Trophoblast cell (in vitro differentiated cells and primary cell): Measurements from ENCODE around the gene FYB1.
A peak's percentile ranks its signal among the peaks of the same experiment; 100 is the strongest.

Source experiments
- DNase-seq, 2 donors: peaks; one replicate each; pipeline ENCODE4 v3.0.0-alpha.2; 2016
- H2AFZ ChIP-seq: 2 replicates; pipeline ENCODE4 v1.6.1; 2013; ENCODE audit warnings: low read length, moderate library complexity, mild to moderate bottlenecking; ENCODE audit not compliant: insufficient read depth, poor library complexity
- H2AK5ac ChIP-seq: 2 replicates; pipeline ENCODE4 v1.6.1; 2013; ENCODE audit warnings: mild to moderate bottlenecking, low read length
- H2BK120ac ChIP-seq: 2 replicates; pipeline ENCODE4 v1.6.1; 2013; ENCODE audit warnings: low read length, mild to moderate bottlenecking, moderate library complexity; ENCODE audit not compliant: insufficient read depth, poor library complexity
- H2BK12ac ChIP-seq: 2 replicates; pipeline ENCODE4 v1.6.1; 2013; ENCODE audit warnings: mild to moderate bottlenecking, low read length, moderate library complexity
- H2BK5ac ChIP-seq: 2 replicates; pipeline ENCODE4 v1.6.1; 2013; ENCODE audit warnings: low read length, low read depth, moderate library complexity, mild to moderate bottlenecking; ENCODE audit not compliant: poor library complexity
- H3K14ac ChIP-seq: 2 replicates; pipeline ENCODE4 v1.6.1; 2013; ENCODE audit warnings: mild to moderate bottlenecking, low read length
- H3K18ac ChIP-seq: 2 replicates; pipeline ENCODE4 v1.6.1; 2013; ENCODE audit warnings: mild to moderate bottlenecking, low read length
- H3K23ac ChIP-seq: 2 replicates; pipeline ENCODE4 v1.6.1; 2013; ENCODE audit warnings: low read length
- H3K27ac ChIP-seq: 2 replicates; pipeline ENCODE4 v1.5.1; 2013; ENCODE audit warnings: low read depth, mild to moderate bottlenecking, inconsistent platforms, low read length, moderate library complexity
- H3K27me3 ChIP-seq: 2 replicates; pipeline ENCODE4 v1.6.1; 2013; ENCODE audit warnings: inconsistent platforms, mild to moderate bottlenecking, low read length, moderate library complexity; ENCODE audit not compliant: insufficient read depth
- H3K36me3 ChIP-seq, 2 experiments: 1 replicate in 1 of 2; 2 replicates in 1 of 2; pipeline ENCODE4 v1.6.1; 2013; ENCODE audit warnings: low read length in 2 of 2, mild to moderate bottlenecking in 2 of 2, moderate library complexity in 1 of 2; ENCODE audit not compliant: insufficient read depth in 2 of 2, control insufficient read depth in 1 of 2
- H3K4ac ChIP-seq: 2 replicates; pipeline ENCODE4 v1.6.1; 2013; ENCODE audit warnings: low read depth, mild to moderate bottlenecking, low read length, moderate library complexity
- H3K4me1 ChIP-seq, 2 experiments: 1 replicate in 1 of 2; 2 replicates in 1 of 2; pipeline ENCODE4 v1.6.1; 2013; ENCODE audit warnings: low read length in 2 of 2, mild to moderate bottlenecking in 2 of 2, moderate library complexity in 1 of 2; ENCODE audit not compliant: insufficient read depth in 2 of 2, control insufficient read depth in 1 of 2
- H3K4me2 ChIP-seq: 2 replicates; pipeline ENCODE4 v1.6.1; 2013; ENCODE audit warnings: inconsistent platforms, mild to moderate bottlenecking, low read length, moderate library complexity
- H3K4me3 ChIP-seq: 2 replicates; pipeline ENCODE4 v1.5.1; 2013; ENCODE audit warnings: mild to moderate bottlenecking, low read depth, low read length, inconsistent platforms
- H3K79me1 ChIP-seq: one replicate; pipeline ENCODE4 v1.6.1; 2013; ENCODE audit warnings: low read length
- H3K79me2 ChIP-seq: 2 replicates; pipeline ENCODE4 v1.6.1; 2013; ENCODE audit warnings: low read length, mild to moderate bottlenecking; ENCODE audit not compliant: control insufficient read depth, insufficient read depth, poor library complexity
- H3K9ac ChIP-seq: 2 replicates; pipeline ENCODE4 v1.6.1; 2013; ENCODE audit warnings: mild to moderate bottlenecking, low read length
- H3K9me3 ChIP-seq: 2 replicates; pipeline ENCODE4 v1.6.1; 2013; ENCODE audit warnings: low read depth, mild to moderate bottlenecking, control low read depth, inconsistent platforms, low read length; ENCODE audit not compliant: insufficient read depth
- H4K12ac ChIP-seq: 2 replicates; pipeline ENCODE4 v1.6.1; 2013; ENCODE audit warnings: low read depth, mild to moderate bottlenecking, low read length, moderate library complexity
- H4K8ac ChIP-seq: 2 replicates; pipeline ENCODE4 v1.6.1; 2013; ENCODE audit warnings: low read depth, mild to moderate bottlenecking, low read length, moderate library complexity
- H4K91ac ChIP-seq: one replicate; pipeline ENCODE4 v1.6.1; 2013; ENCODE audit warnings: low read depth, mild to moderate bottlenecking, low read length, moderate library complexity
- WGBS: extraction: QIAGEN DNeasy Blood & Tissue Kit; methylation state at CpG from one replicate; pipeline ENCODE4 v1.1.7; 2013; ENCODE audit warnings: missing lambda C conversion rate; ENCODE audit not compliant: insufficient read length, insufficient coverage; ENCODE audit errors: extremely low coverage; 5-methylcytosine and 5-hydroxymethylcytosine counted together

FYB1 gene

DNA sequence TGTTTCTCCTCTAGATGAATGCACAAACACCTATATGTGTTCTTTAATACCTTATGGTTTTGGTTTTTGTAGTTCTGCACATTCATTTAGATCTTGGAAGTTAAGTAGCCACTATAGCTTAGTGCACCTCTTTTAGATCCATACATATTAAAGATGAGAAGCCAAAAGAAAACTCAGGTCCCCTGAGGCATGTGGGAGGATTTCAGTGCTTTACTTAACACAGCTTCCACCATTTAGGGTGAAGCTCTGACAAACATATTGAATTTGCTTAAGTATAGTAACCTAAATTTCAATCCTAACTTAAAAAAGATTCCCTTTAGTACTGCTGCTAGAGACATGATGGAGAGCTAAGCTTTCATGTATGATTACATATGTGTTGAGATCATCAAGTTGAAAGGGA lies 119.5 kb downstream of the FYB1 start:
- H3K27me3 ChIP-seq, result no peaks in the 10 kb centered on the region
- no peak overlapping the region for H2AFZ ChIP-seq
- no peak overlapping the region for H2BK5ac ChIP-seq
- H3K79me1 ChIP-seq, result peaks cover 7% of the 10 kb centered on the region
- no peaks in the 10 kb centered on the region for H3K36me3 ChIP-seq
- no peak overlapping the region for H4K91ac ChIP-seq
- no peak overlapping the region for H3K4ac ChIP-seq
- H3K4me2 ChIP-seq, result no peak overlapping the region
- no peak overlapping the region for H3K4me3 ChIP-seq
- H4K8ac ChIP-seq, result no peak overlapping the region
- H4K12ac ChIP-seq, result no peak overlapping the region
- no peaks in the 10 kb centered on the region for H3K9me3 ChIP-seq
- no peak overlapping the region for H3K23ac ChIP-seq
- H3K27ac ChIP-seq, result no peak overlapping the region
- H3K9ac ChIP-seq, result no peak overlapping the region
- no peak overlapping the region for H2AK5ac ChIP-seq
- H3K79me2 ChIP-seq, result peaks cover 2% of the 10 kb centered on the region
- no peak overlapping the region for H3K18ac ChIP-seq
- H2BK120ac ChIP-seq, result no peak overlapping the region
- no peak overlapping the region for H3K14ac ChIP-seq
- H2BK12ac ChIP-seq, result no peak overlapping the region
- peak in 1 of 2 donors; percentile 16 for DNase-seq
- H3K4me1 ChIP-seq, result peaks cover 11 to 18% of the 10 kb centered on the region in 2 experiments

DNA sequence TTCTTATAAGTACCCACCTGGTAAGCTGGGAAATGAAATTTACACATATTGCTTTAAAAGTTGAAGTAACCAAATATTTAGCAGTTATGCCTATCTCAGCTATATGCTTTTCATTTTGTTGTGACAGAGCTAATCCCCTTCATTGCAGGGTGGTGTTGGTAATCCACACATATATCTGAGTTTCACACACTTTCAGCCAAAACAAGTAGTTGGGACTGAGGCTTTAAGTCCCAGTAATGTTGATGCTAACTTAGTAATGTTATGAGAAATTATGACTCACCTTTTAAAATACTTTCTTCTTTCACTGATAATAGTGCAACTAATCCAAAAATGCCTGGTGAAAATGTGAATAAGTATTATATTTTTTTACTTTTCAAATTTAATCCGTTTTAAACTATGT lies 126.0 kb downstream of the FYB1 start:
- no peak overlapping the region for H4K8ac ChIP-seq
- no peaks in the 10 kb centered on the region for H3K4me1 ChIP-seq
- H3K18ac ChIP-seq, result no peak overlapping the region
- no peaks in the 10 kb centered on the region for H3K27me3 ChIP-seq
- H3K14ac ChIP-seq, result no peak overlapping the region
- no peak overlapping the region for H3K4me3 ChIP-seq
- no peak overlapping the region for H3K23ac ChIP-seq
- no peaks in the 10 kb centered on the region for H3K79me2 ChIP-seq
- no peak overlapping the region for H2AK5ac ChIP-seq
- no peak overlapping the region for H2BK120ac ChIP-seq
- no peak overlapping the region for H2BK12ac ChIP-seq
- no CpG with 5 or more reads among the region's 1 CpG for WGBS
- no peak overlapping the region for H3K4me2 ChIP-seq
- no peak for DNase-seq
- no peaks in the 10 kb centered on the region for H3K79me1 ChIP-seq
- no peak overlapping the region for H3K4ac ChIP-seq
- no peak overlapping the region for H3K9ac ChIP-seq
- H2AFZ ChIP-seq, result no peak overlapping the region
- H4K91ac ChIP-seq, result no peak overlapping the region
- no peak overlapping the region for H2BK5ac ChIP-seq
- H3K27ac ChIP-seq, result no peak overlapping the region
- no peaks in the 10 kb centered on the region for H3K36me3 ChIP-seq
- no peaks in the 10 kb centered on the region for H3K9me3 ChIP-seq
- H4K12ac ChIP-seq, result no peak overlapping the region

DNA sequence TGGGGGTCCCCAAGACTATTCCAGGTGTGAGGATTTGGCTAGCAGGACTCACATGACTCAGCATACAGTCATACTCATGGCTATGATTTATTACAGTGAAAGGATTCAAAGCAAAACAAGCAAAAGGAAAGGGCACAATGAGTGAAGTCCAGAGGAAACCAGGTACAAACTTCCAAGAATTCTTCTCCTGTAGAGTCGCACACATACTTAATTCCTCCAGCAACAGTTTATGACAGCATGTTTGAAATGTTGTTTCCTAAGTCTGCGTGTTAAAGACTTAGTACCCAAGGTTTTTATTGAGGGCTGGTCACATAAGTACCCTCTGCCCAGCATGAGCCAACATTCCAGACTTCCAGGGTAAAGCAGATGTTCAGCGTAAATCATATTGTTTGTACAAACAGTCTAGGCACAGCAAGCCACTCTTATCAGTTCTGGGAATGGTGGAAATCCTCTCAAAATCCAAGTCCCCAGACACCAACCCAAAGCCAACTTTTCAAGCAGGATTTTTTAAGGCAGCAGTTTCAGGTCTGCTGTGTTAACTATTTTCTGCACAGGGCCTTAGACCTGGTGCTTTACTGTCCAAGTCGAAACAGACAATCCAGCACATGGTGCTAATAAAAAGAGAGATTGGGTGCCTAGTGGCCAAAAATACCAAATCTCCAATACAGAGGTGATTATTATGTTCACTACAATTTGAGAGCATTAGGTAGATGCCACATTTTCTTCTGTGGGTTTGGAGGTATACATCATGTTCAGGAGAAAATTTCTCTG lies 126.6 kb downstream of the FYB1 start:
- Histone ChIP-seq H2AK5ac (no peak overlapping the region), H4K12ac (no peak overlapping the region), H3K14ac (no peak overlapping the region), H3K27me3 (no peaks in the 10 kb centered on the region), H3K79me1 (no peaks in the 10 kb centered on the region), H2BK5ac (no peak overlapping the region), H3K4ac (no peak overlapping the region), H3K23ac (no peak overlapping the region), H2BK120ac (no peak overlapping the region), H2AFZ (no peak overlapping the region), H4K8ac (no peak overlapping the region), H3K4me1 (no peaks in the 10 kb centered on the region), H3K9me3 (no peaks in the 10 kb centered on the region), H3K18ac (no peak overlapping the region), H3K79me2 (no peaks in the 10 kb centered on the region), H3K27ac (no peak overlapping the region), H3K4me2 (no peak overlapping the region), H2BK12ac (no peak overlapping the region), H3K36me3 (no peaks in the 10 kb centered on the region), H4K91ac (no peak overlapping the region), H3K9ac (no peak overlapping the region), H3K4me3 (no peak overlapping the region)
- WGBS, result no CpG with 5 or more reads among the region's 4 CpGs
- no peak for DNase-seq

GRCh38 chr5:39091940-39092580 lies 127.3 kb downstream of the FYB1 start:
- Histone ChIP-seq H2BK5ac (no peak overlapping the region), H3K36me3 (no peaks in the 10 kb centered on the region), H3K27ac (no peak overlapping the region), H3K4me2 (no peak overlapping the region), H3K79me2 (no peaks in the 10 kb centered on the region), H2BK120ac (no peak overlapping the region), H3K9ac (no peak overlapping the region), H4K8ac (no peak overlapping the region), H3K4me3 (no peak overlapping the region), H2BK12ac (no peak overlapping the region), H3K9me3 (no peaks in the 10 kb centered on the region), H4K12ac (no peak overlapping the region), H3K4ac (no peak overlapping the region), H4K91ac (no peak overlapping the region), H3K4me1 (no peaks in the 10 kb centered on the region), H3K14ac (no peak overlapping the region), H3K23ac (no peak overlapping the region), H2AFZ (no peak overlapping the region), H3K18ac (no peak overlapping the region), H3K79me1 (no peaks in the 10 kb centered on the region), H2AK5ac (no peak overlapping the region), H3K27me3 (no peaks in the 10 kb centered on the region)
- WGBS, result no CpG with 5 or more reads among the region's 7 CpGs
- DNase-seq, result no peak
